Stimulated activated CD8-positive, alpha-beta memory T cell treated with anti-CD3 and anti-CD28 coated beads, Interleukin-7, amount 100 ng/mL, for 24 hours (primary cell): Measurements from ENCODE around the gene FXYD2.
"Not testable (repeated sequence)": the region's sequence is repeated elsewhere in the genome, so short reads cannot be mapped to it uniquely, and the experiment has no call there.

Source experiments
- DNase-seq: peaks from one replicate; pipeline ENCODE4 v3.0.0-alpha.2; 2020; ENCODE audit warnings: low read depth

FXYD2 gene

GRCh38 chr11:117824571-117825537 is at the start of gene FXYD2:
Gene FXYD2 (minus strand): TSS chr11:117824744. CDS start chr11:117824678, 66 bp downstream.
- DNase-seq = no peak

- no peak for DNase-seq
Observed at GRCh38 chr11:117873828-117874125, 49.2 kb upstream of the FXYD2 start.

DNA sequence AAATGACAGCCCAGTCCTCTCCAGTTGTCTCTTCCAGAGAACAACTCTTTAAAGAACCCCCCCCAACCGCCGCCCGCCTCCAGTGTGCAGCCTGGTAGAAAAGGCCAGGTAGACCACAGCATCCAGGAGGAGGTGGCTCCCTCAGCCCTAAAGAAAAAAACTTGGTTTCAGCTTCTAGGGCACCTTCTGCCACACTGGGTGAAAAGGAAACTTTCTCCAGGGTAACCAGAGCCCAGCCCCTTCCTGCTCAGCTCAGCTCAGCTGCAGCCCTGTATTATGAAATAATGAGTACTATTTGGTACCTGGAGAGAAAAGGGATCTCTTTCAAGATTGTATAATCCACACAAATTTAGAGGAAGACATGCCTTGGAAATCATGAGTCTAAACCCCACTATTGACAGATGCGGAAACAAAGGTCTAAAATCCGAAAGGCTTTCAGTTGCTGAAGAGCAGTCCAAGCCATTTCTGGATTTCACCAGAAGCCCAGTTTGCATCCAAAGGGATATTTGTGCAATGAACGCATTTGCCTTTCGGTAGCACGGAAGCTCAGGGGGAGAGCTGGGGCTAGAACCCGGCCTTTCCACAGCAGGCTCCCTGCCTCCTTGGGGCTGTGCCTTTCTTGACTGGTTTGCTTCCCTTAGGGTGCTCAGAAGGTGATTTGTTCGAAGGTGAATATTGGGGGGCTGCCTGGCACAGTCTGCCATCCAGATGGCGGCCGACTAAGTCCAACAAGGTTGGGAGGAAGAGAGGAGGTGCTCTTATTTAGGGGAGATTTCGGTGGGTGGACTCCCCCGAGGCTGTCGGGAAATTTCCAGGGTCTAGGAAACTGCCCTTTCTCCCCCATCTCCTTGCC is 48.7 kb upstream of the FXYD2 start:
- no peak for DNase-seq

DNA sequence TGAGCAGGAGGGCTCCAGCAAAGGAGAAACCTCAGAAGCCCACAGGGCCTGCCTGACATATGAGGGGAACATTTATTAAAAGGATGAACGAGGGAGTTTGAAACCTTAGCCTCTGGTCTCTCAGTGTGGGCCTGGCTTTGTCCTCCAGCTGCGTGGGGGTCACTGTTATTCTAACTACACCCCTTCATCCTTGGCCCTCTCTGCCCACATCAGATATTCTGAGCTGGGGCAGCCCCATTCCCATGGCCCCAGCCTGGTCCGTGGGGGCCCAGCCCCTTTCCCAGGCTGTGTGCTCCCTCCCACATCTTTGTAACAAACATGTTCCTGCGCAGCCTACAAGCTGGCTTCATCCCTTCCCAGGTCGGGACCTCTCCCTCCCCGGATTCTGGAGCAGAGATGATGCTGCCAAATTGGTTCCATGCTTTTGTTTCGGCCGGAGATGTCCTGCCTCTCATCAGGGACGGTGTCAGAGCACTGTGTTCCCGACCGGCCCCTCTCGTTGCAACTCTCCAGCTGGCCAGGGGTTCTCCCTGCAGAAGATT is 47.9 kb upstream of the FXYD2 start:
- DNase-seq = no peak

DNA sequence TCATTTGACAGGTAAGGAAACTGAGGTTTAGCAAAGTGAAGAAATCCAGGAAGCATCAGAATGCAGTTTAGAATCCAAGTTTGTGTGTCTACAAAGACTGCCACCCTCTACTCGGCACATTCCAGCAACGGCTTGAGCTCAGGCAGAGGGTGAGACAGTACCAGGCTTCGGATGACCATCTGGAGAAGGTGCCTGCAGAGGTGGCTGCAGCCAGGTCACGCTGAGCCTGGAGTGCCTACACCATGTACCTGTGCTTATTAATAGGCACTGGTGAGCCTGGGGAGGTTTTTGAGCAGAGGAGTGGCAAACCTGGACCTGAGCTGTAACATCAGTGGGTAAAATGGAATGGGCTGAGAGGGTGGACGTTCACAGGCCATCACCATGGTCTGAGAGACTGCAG is 47.2 kb upstream of the FXYD2 start:
- no peak for DNase-seq

GRCh38 chr11:117871160-117871559 is 46.6 kb upstream of the FXYD2 start:
- no peak for DNase-seq

DNA sequence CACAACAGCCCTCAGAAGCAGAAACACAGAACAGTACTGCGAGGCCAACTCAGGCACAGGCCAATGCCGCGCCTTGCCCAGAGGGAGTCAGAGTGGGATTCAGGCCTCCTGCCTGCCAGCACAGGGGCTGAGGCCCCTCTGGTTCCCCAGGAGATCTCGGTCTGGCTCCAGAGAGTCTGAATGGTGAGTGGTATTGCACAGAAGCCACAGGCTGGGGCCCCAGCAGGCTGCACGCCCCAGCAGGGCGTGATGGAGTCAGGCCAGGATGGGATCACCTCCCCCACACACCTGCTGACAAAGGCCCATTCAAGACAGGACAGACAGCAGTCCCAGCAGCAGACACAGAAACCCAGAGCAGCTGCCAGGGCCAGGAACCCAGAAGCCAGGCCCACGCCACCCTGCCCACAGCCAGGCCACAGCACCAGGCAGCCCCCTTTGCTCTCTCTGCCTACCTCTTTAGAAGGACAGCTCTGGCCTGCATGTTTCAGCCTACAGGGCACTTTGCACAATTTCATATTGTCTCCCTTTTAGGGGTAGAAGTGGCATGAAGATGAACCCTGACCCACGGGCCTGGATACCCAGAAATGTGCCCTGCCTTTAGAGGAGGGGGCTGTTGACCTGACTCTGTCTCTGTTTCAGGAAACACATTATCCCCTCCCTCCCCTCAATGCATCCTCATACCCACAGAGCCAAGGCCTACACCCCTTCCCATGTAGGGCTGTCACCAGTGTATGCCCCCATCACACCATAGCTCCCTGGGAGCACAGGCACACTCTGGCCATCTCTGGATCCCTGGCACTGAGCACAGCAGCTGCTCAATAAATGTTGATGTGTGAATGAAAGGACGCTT is 45.8 kb upstream of the FXYD2 start:
- no peak for DNase-seq

DNA sequence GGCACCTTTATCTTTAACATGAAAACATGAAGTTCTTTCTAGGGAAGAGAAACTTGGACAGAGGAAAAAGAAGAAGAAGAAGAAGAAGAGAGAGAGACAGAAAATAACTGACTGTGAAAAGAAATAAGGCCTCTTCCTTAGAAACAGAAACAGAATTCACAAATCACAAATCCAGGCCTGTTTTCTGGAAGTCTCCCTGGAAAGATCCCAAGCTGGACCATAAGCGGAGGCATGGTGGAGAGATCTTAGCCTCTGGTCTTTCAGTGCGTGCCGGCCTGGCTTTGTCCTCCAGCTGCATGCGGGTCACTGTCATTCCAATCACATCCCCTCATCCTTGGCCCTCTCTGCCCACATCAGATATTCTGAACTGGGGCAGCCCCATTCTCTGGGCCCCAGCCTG is 45.1 kb upstream of the FXYD2 start:
- no peak for DNase-seq

- no peak for DNase-seq
Observed at GRCh38 chr11:117868815-117869561, 44.4 kb upstream of the FXYD2 start.

DNA sequence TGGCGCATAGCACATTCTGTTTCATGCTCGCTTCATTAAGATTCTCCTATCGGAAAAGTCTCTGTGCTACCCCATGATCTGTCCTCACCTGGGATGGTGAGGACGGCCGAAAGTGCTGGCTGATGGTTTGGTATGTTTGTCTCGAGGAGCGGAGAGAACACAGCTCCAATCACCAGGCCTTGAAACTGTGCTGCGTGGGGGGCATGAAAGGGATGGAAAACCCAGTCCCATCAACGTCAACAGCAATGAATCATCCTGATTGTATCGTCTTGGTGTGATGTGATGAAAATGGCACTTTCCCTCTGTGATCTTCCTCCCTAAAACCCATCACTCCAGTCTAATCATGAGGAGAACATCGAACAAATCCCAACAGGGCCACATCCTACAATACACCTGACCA is 43.5 kb upstream of the FXYD2 start:
- no peak for DNase-seq

DNA sequence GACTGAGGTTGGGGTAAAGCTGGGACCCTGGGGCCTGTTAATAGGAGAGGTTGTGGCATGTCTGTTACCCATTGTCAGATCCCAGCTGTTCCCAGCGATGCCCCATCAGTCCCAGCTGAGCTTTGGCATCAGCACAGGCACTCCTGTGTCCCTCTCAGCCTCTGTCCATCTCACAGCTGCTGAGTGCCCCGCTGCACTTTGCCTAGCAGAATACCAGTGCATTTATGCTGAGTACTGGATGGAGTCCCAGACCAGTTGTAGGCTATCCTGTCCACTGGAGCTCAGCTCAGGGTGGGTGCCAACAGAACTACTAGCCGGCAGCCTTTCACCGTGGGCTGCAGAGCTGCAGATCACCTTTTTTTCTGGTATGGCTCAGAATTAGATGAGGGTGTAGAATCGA is 42.0 kb upstream of the FXYD2 start:
- DNase-seq = no peak

DNA sequence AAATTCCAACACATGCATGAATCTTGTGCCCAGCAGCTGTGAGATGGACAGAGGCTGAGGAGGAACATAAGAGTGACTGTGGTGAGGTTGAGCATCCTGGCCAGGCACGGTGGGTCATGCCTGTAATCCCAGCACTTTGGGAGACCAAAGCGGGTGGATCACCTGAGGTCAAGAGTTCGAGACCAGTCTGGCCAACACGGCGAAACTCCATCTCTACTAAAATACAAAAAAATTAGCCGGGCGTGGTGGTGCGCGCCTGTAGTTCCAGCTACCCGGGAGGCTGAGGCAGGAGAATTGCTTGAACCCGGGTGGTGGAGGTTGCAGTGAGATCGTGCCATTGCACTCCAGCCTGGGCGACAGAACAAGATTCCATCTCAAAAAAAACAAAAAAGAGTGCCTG is 41.0 kb upstream of the FXYD2 start:
- not testable (repeated sequence) for DNase-seq

- no peak for DNase-seq
Observed at GRCh38 chr11:117863383-117863782, 38.8 kb upstream of the FXYD2 start.

DNA sequence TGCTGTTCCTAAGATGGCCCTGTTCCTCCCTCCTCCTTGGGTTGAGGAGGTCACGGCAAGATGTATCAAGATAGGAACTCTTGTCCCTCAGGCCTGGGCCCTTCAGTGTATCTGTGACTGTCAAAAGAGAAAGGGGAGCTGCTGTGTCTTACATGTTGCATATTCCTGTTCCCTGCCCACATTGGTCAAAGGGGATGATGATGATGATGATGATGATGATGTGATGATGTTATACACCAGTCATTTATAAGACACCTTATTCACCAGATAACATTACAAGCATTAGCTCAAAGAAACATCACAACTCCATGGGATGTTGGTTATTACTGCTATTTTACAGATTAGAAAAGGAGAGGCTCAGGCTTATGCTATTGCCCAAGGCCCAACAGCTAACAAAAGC is 38.2 kb upstream of the FXYD2 start:
- no peak for DNase-seq

- DNase-seq = no peak
Observed at GRCh38 chr11:117862019-117862725, 37.6 kb upstream of the FXYD2 start.

DNA sequence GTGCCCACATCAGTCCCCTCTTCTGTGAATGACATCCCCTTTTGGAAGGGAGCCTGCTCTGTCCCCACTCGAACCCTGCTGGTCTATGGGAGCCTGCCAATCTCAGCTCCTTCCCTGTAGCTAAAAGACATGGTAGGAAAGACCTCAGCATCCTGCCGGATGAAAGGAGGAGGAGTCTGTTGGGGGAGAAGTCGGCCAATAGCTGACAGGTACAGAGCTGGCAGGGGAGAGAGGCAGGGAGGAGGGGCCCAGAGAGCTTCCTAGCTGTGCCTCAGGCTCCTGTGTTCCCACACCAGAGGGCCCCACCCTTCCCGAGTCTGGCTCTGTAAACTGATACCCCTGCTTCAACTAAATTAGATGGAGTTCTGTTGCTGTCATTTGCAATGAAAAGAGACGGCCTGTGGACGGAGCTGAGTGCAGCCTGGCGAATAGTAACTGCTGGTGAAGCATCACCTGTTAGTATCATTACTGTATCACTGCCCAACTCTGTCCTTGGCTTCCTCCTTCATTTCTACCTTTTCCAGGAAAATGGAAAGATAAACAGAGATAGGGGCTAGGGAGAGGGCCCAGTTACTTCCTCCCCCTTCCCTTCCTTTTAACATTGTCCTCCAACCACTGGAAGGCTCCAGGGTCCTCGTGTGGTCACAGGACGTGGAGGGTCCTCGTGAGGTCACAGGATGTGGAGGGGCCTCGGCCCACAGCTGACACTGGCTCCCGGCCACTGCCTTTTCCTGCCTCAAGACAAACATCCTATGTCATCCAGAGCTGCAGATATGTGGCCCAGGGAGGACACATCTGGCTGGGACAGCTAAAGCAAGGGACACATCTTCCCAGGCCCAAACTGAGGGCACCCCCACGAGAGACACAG is 36.8 kb upstream of the FXYD2 start:
- no peak for DNase-seq

DNA sequence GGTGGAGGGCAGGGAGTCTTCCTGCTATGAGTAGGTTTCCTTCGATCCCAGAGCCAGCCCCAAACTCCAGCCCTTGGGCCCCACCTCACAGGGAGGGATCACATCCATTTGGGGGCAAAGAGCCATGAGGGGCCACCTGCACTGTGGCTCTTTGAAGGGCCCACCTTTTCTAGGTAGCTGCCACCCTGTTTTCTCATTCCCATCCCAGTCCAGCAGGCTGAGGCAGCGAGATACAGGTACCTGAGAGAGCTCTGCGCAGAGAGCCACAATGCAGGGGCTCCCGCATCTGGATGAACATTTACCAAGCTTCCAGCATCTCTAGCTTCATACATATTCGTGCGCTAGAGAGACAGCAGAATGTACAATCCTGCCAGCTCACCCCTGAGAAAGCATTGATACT is 35.6 kb upstream of the FXYD2 start:
- DNase-seq = no peak

DNA sequence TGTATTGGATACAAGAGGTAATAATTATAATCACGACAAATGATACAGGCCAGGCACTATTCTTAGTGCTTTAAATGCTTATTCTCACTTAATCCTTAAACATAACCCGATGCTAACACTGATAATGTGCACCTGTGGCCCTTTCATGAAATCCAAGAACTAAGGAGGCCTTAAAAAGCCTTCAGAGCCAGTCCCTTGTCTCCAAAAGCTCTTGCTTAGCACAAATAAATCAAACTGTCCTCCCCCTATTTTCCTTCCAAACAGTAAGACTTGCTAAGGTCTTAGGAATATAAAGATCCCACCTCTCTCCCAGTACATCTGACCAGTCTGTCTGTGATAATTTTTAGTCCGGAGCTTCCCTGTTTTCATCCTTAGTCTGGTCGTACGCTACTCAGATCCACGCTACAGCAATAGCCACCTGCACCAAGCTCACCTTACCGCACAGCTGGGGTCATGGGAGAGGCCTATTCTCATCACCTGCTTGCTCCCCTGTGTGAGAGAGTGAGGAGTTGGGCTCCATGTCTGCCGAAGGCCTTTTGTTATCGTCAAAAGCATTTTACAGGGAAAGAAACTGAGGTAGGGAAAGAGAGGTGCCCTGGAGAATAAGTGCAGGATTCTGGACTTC is 35.1 kb upstream of the FXYD2 start:
- DNase-seq = no peak

DNA sequence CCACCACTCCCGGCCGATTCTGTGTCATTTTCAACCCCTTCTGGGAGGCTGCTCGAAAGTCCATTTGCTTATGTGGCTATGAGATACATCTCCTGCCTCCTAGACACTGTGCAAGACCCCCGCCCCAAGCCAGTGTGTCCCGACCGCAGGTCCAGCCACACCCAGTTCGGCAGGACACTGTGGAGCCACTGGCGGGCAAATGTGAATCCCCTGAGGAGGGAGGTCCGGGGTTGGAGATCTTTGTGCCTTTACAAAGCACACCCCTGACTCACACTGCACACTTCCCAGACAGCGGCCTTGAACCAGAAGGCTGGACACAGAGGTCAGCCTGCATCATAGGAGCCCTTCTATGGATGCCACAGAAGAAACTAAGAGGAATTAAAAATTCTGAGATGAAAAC is 34.5 kb upstream of the FXYD2 start:
- DNase-seq = no peak
